GM21381 (cell line): ENCODE data around the gene ODAD4.

Experiments
- ATAC-seq: cut with Tn5 transposase; IDR thresholded peaks from one replicate; pipeline ENCODE4 v1.9.1; 2021; ENCODE audit warnings: mild to moderate bottlenecking, moderate library complexity; ENCODE audit not compliant: unreplicated experiment

The ODAD4 gene

DNA sequence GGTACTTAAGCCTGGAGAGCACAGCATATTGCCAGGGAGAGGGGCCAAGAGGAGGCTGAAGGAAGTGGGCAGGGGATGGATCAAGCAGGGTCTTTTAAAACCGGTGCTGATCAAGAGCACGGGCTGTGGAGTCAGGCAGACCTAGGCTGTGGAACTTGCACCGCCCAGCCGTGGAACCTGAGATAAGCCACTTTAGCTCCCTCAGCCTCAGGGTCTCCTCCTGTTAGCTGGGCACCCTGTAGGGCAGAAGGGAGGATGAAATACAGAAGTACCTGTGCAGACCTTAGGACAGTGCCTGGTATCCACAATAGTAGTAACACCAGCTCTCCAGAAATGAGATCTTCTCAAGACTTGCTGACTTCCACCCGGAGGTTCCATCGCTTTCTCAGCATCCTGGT lies 9.3 kb downstream of the ODAD4 start:
- ATAC-seq, result no peak

DNA sequence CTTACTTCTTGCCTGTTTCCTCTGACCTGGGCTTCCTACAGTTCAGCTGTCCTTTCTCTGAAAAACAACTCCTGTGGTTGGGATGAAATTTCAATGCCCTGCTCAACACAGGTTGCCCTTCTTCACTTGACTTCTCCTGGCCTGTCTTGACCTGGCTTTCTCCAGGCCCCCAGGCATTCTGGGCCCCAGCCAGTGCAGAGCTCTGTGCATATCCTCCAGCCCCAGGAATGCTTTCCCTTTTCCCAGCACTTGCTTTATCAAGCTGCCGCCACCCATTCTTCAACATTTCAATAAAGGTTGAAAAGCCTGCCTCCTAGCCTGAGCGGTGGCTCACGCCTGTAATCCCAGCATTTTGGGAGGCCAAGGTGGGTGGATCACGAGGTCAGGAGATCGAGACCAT lies 10.8 kb downstream of the ODAD4 start:
- no peak for ATAC-seq

GRCh38 chr17:41942626-41943373 lies 12.4 kb downstream of the ODAD4 start:
- ATAC-seq, result no peak

DNA sequence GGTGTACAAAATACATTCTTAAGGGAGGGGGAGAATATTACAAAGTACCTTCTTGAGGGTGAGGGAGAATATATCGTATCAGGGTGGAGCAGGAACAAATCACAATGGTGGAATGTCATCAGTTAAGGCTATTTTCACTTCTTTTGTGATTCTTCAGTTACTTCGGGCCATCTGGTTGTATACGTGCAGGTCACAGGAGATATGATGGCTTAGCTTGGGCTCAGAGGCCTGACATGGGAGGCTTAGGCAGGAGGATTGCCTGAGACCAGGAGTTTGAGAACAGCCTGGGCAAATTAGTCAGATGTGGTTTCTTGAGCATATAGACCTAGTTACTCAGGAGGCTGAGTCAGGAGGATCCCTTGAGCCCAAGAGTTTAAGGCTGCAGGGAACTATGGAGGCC lies 13.1 kb downstream of the ODAD4 start:
- ATAC-seq, result no peak

DNA sequence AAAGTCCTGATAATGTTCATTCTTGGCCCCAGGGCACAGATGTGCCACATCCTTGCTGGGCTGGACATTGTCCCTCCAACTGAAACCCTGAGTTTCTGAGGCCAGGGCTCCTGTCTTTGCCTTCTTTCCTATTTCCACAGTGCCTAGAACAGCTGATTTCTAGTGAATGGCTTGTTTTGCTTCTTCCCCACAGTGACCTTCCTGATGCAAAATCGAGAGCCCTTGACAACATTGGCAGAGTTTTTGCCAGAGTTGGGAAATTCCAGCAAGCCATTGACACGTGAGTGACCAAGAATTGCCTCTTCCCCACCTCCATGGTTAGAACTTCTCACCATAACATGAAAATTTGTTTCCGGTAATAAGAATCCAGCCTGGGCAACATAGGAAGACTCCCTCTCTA lies 14.5 kb downstream of the ODAD4 start:
- no peak for ATAC-seq

DNA sequence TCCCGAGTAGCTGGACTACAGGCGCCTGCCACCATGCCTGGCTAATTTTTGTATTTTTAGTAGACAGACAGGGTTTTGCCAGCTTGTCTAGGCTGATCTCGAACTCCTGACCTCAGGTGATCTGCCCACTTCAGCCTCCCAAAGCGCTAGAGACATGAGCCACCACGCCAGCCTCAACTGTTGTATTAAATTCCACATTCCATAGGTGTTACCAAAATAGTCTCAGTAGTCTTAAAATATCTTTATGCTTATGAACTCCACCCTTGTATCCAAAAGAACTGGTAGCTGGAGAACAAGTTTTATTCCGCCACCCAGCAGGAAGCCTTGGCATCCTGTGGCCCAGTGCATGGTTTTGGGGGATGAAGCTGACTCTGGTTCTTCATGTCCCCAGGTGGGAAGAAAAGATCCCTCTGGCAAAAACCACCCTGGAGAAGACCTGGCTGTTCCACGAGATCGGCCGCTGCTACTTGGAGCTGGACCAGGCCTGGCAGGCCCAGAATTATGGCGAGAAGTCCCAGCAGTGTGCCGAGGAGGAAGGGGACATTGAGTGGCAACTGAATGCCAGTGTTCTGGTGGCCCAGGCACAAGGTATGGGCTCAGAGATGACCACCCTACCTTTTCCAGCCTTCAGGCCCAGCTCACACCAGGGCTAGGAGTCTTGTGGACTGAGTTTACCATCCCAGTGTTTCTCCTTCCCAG lies 18.5 kb downstream of the ODAD4 start:
- ATAC-seq, result no peak

GRCh38 chr17:41956522-41956921 lies 26.1 kb downstream of the ODAD4 start:
- no peak for ATAC-seq

- ATAC-seq, result no peak
These were observed 26.8 kb downstream of the ODAD4 start for GRCh38 chr17:41957031-41957868.

- no peak for ATAC-seq
These were observed 27.5 kb downstream of the ODAD4 start for GRCh38 chr17:41957869-41958439.

GRCh38 chr17:41959030-41959335 lies 28.6 kb downstream of the ODAD4 start:
- no peak for ATAC-seq

GRCh38 chr17:41959336-41960095 lies 29.1 kb downstream of the ODAD4 start:
- ATAC-seq, result no peak

DNA sequence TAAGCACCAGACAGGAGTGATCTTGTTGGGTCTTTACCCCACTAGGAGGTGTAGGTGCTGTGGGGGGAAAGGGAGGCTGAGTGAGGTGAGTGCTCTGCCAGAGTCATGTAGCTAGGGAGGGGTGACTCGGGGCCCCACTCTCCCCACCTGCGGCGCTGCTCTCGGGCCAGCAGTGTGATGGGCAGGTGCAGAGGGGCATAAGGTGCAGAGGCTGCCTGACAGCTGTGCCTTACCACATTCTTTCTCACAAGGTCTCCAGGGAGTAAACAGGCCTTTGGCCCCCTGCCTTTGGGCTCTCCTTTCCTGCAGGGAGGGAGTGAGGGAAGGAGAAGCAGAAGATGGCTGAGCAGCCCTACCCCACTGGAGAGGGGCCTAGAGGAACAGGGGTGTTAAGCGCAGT lies 31.7 kb downstream of the ODAD4 start:
- no peak for ATAC-seq

- ATAC-seq, result no peak
These were observed 32.5 kb downstream of the ODAD4 start for GRCh38 chr17:41962768-41963434.

DNA sequence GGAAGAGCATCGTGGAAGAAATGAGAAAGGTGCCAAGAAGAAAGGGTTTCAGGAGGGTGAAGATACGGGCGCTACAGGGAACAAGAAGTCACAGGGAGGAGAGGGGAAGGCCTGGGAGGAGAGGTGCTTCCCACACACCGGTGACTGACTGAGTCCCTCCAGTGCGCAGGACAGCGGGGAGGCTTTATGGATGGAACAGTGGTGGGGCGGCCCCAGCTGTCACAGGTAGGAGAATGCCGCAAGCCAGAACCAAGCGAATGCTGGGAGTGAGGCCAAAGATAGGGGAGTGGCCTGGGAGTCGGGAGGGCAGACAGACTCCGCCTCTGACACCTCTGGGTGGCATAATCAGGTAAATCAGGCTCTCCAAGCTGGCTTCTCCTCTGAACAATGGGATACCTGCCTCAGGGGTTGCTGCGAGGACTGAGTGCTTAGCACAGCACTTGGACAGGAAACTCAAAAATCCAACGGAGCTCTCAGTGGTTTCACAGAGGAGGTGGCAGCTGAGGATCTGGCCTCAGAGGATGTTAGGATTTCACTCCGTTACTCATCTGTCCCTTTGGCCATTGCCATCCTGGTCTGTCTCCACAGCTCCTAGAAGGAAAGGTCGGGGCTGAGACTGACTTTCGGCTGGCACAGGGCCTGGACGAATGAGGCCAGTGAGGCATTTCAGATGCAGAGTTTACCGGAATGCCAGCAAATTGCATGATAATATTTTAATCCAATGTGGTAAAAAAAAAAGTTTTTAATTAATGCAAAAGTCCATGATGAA lies 35.5 kb downstream of the ODAD4 start:
- ATAC-seq, result peak; percentile 32

GRCh38 chr17:41966463-41967140 lies 36.2 kb downstream of the ODAD4 start, which contains the start of gene CNP:
Gene CNP (plus strand): TSS chr17:41966795. CDS start chr17:41966885, 90 bp downstream.
- peak; percentile 64 for ATAC-seq

- no peak for ATAC-seq
These were observed 36.9 kb downstream of the ODAD4 start for GRCh38 chr17:41967141-41967920.

GRCh38 chr17:41967921-41968578 lies 37.6 kb downstream of the ODAD4 start:
- ATAC-seq, result no peak
